Measurements from ENCODE around the gene LRRC47.

DNA sequence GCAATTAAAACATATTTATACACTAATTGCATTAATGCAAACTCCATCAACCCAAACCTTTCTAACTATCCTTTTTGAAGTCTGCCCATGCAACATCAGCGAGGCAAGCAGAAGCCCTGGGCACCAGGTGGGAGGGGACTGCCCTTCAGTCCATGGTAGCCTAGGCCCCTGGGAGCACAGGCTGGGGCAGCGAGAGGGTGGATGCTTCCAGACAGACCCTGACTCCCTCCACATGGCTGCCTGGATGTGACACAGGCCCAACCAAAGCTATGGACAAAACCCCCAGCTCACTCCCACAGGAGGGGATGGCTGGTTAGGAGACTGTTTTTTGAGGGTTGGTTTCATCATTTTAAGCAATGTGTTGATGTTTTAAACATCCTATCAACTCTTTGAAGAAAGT is 17.8 kb upstream of the LRRC47 start:
- TF ChIP-seq, protein P1, sequence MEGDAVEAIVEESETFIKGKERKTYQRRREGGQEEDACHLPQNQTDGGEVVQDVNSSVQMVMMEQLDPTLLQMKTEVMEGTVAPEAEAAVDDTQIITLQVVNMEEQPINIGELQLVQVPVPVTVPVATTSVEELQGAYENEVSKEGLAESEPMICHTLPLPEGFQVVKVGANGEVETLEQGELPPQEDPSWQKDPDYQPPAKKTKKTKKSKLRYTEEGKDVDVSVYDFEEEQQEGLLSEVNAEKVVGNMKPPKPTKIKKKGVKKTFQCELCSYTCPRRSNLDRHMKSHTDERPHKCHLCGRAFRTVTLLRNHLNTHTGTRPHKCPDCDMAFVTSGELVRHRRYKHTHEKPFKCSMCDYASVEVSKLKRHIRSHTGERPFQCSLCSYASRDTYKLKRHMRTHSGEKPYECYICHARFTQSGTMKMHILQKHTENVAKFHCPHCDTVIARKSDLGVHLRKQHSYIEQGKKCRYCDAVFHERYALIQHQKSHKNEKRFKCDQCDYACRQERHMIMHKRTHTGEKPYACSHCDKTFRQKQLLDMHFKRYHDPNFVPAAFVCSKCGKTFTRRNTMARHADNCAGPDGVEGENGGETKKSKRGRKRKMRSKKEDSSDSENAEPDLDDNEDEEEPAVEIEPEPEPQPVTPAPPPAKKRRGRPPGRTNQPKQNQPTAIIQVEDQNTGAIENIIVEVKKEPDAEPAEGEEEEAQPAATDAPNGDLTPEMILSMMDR (IDR thresholded peaks at IDR 0.05) = no peak
- TF ChIP-seq POLR2AphosphoS5 (IDR thresholded peaks at IDR 0.05) (no peak), EP300 (IDR thresholded peaks at IDR 0.05) (no peak), POLR2A (IDR thresholded peaks at IDR 0.05) (no peak)

Measured in stomach (tissue), 4 donors.